Erythroblast (primary cell): ENCODE data around the gene SLC38A3.

Experiments
- GATA1 ChIP-seq: IDR thresholded peaks from 2 replicates; pipeline ENCODE4 v1.6.1; 2011; ENCODE audit warnings: low read depth, mild to moderate bottlenecking, control low read depth, low read length, moderate library complexity
- POLR2A ChIP-seq: IDR thresholded peaks from 2 replicates; pipeline ENCODE4 v1.6.1; 2011; ENCODE audit warnings: mild to moderate bottlenecking, low read length

DNA sequence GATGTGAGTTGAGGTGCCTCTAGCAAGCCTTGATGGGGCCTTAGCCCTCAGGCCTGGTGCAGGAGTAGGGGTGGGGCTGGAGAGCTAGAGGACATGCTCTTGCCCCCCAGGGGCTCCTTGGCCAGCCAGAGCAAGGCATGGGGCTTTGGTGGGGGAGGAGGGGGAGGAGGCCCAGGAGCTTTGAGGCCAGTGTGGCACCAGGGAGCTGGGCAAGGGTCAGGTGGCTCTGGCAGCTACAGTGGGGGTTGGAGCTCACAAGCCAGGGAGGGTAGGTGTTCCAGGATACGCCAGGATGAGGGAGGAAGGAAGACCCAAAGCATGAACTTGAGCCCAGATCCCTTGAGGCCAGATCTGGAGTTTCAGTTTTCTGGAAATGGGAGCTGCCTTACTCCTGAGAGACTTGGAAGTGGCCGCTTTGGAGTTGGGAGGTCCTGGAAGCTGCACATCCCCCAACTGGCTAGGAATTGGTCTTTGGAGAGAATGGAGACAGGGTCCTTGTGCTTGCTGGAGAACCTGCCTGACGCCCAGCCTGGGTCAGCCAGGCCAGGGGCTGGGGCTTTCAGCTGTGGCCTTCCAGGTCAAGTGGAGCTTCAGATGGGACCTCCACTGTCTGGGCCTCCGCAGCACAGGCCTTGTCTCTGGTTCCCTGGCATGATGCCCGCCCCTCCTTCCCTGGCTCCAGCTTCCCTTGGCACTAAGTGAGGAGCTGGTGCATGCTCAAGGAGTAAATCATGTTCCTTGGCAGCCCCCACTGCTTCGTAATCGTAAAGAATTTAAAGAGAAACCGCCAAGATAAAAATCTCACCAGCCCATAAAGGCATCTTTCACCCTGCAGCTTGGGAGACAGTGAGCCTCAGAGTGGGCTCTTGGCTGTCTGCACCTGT lies 41.3 kb upstream of the SLC38A3 start:
- TF ChIP-seq POLR2A (no peak), GATA1 (no peak)
